Activated CD8-positive, alpha-beta memory T cell treated with anti-CD3 and anti-CD28 coated beads, Interleukin-2, amount 50 U/mL, for 1 hour (primary cell): ENCODE results near the gene DPP10.

Experiments used
- DNase-seq: peaks from one replicate; pipeline ENCODE4 v3.0.0-alpha.2; 2020; ENCODE audit errors: extremely low read depth

Gene DPP10

GRCh38 chr2:114609203-114609602 is 166.8 kb downstream of the DPP10 start:
- DNase-seq: no peak

- DNase-seq: no peak
Measured at GRCh38 chr2:114609801-114610200, 167.4 kb downstream of the DPP10 start.

GRCh38 chr2:114610677-114611076 is 168.2 kb downstream of the DPP10 start:
- DNase-seq: no peak

GRCh38 chr2:114614592-114614991 is 172.2 kb downstream of the DPP10 start:
- DNase-seq: no peak

- no peak for DNase-seq
Measured at GRCh38 chr2:114628481-114628880, 186.0 kb downstream of the DPP10 start.

GRCh38 chr2:114631146-114631545 is 188.7 kb downstream of the DPP10 start:
- no peak for DNase-seq

GRCh38 chr2:114642166-114642770 is 199.8 kb downstream of the DPP10 start:
- DNase-seq: no peak

GRCh38 chr2:114642988-114643553 is 200.6 kb downstream of the DPP10 start:
- DNase-seq: no peak

GRCh38 chr2:114651933-114652332 is 209.5 kb downstream of the DPP10 start:
- DNase-seq: no peak

- DNase-seq: no peak
Measured at GRCh38 chr2:114659880-114660279, 217.4 kb downstream of the DPP10 start.

- no peak for DNase-seq
Measured at GRCh38 chr2:114661971-114662939, 219.8 kb downstream of the DPP10 start.

- DNase-seq: no peak
Measured at GRCh38 chr2:114668415-114668814, 226.0 kb downstream of the DPP10 start.

- DNase-seq: no peak
Measured at GRCh38 chr2:114683251-114683650, 240.8 kb downstream of the DPP10 start.

GRCh38 chr2:114684403-114684802 is 242.0 kb downstream of the DPP10 start:
- DNase-seq: no peak

- DNase-seq: no peak
Measured at GRCh38 chr2:114685102-114685501, 242.7 kb downstream of the DPP10 start.

GRCh38 chr2:114688241-114688640 is 245.8 kb downstream of the DPP10 start:
- DNase-seq: no peak

- DNase-seq: no peak
Measured at GRCh38 chr2:114698520-114698919, 256.1 kb downstream of the DPP10 start.

- DNase-seq: no peak
Measured at GRCh38 chr2:114699423-114699944, 257.0 kb downstream of the DPP10 start.

GRCh38 chr2:114700440-114700839 is 258.0 kb downstream of the DPP10 start:
- no peak for DNase-seq

GRCh38 chr2:114709936-114710850 is 267.8 kb downstream of the DPP10 start:
- DNase-seq: no peak

- DNase-seq: no peak
Measured at GRCh38 chr2:114714313-114714712, 271.9 kb downstream of the DPP10 start.
